Measurements from ENCODE around the gene MRPL10. TPM values are rescaled to one million over a fixed set of nuclear protein-coding genes. Genes with fewer than 3 reads are reported as not detected.

MRPL10 gene
- total and polyA plus RNA-seq, 2 donors from 2014 or later = 38.3 to 52.2 TPM

GRCh38 chr17:47846716-47847340 lies 15.5 kb upstream of the MRPL10 start:
- Histone ChIP-seq H3K4me1 (ENCODE audit: control insufficient read depth in 2 of 3, insufficient read depth in 2 of 3, low read depth in 1 of 3, low read length in 3 of 3) (peaks cover 0 to 17% (median 2%) of the 10 kb centered on the region in 3 donors), H3K4me3 (ENCODE audit: low read length in 3 of 3) (no peak overlapping the region), H3K9ac (ENCODE audit: low read length in 3 of 3) (no peak overlapping the region), H3K27ac (ENCODE audit: low read depth in 2 of 2, low read length in 2 of 2) (no peak overlapping the region), H3K36me3 (ENCODE audit: control insufficient read depth in 2 of 3, insufficient read depth in 3 of 3, low read length in 3 of 3) (no peaks in the 10 kb centered on the region), H3K27me3 (ENCODE audit: control insufficient read depth, insufficient read depth, low read length) (peaks cover 14% of the 10 kb centered on the region), H3K9me3 (ENCODE audit: control insufficient read depth in 2 of 3, insufficient read depth in 1 of 3, low read length in 3 of 3) (no peaks in the 10 kb centered on the region)
- intact Hi-C loops (cut with DNase I) = loop anchor here (5.0 to 10.0 kb wide), 2 partner anchors 40 to 168 kb away; no protein-coding TSS in a partner anchor
- FAIRE-seq (no peak), DNase-seq (no peak)
- TF ChIP-seq CTCF (IDR thresholded peaks at IDR 0.05; ENCODE audit: borderline replicate concordance, extremely low read depth, insufficient read depth) = no peak

GRCh38 chr17:47845716-47846075 lies 14.4 kb upstream of the MRPL10 start:
- intact Hi-C loops (cut with DNase I) = loop anchor here (5.0 to 10.0 kb wide), 2 partner anchors 42 to 169 kb away; no protein-coding TSS in a partner anchor
- no peak overlapping the region for H3K4me3 ChIP-seq (ENCODE audit: low read length in 3 of 3)
- peaks cover 0 to 19% (median 8%) of the 10 kb centered on the region in 3 donors for H3K4me1 ChIP-seq (ENCODE audit: control insufficient read depth in 2 of 3, insufficient read depth in 2 of 3, low read depth in 1 of 3, low read length in 3 of 3)
- H3K27me3 ChIP-seq (ENCODE audit: control insufficient read depth, insufficient read depth, low read length) = peaks cover 12% of the 10 kb centered on the region
- H3K36me3 ChIP-seq (ENCODE audit: control insufficient read depth in 2 of 3, insufficient read depth in 3 of 3, low read length in 3 of 3) = no peaks in the 10 kb centered on the region
- no peak overlapping the region for H3K27ac ChIP-seq (ENCODE audit: low read depth in 2 of 2, low read length in 2 of 2)
- no peaks in the 10 kb centered on the region for H3K9me3 ChIP-seq (ENCODE audit: control insufficient read depth in 2 of 3, insufficient read depth in 1 of 3, low read length in 3 of 3)
- H3K9ac ChIP-seq (ENCODE audit: low read length in 3 of 3) = no peak overlapping the region
- FAIRE-seq (no peak), DNase-seq (no peak)
- TF ChIP-seq CTCF (IDR thresholded peaks at IDR 0.05; ENCODE audit: borderline replicate concordance, extremely low read depth, insufficient read depth) = no peak

GRCh38 chr17:47844814-47845715 lies 13.7 kb upstream of the MRPL10 start:
- Histone ChIP-seq H3K9me3 (ENCODE audit: control insufficient read depth in 2 of 3, insufficient read depth in 1 of 3, low read length in 3 of 3) (no peaks in the 10 kb centered on the region), H3K36me3 (ENCODE audit: control insufficient read depth in 2 of 3, insufficient read depth in 3 of 3, low read length in 3 of 3) (no peaks in the 10 kb centered on the region), H3K4me3 (ENCODE audit: low read length in 3 of 3) (no peak overlapping the region), H3K27me3 (ENCODE audit: control insufficient read depth, insufficient read depth, low read length) (peaks cover 9% of the 10 kb centered on the region), H3K27ac (ENCODE audit: low read depth in 2 of 2, low read length in 2 of 2) (no peak overlapping the region), H3K4me1 (ENCODE audit: control insufficient read depth in 2 of 3, insufficient read depth in 2 of 3, low read depth in 1 of 3, low read length in 3 of 3) (peaks cover 0 to 17% (median 9%) of the 10 kb centered on the region in 3 donors), H3K9ac (ENCODE audit: low read length in 3 of 3) (no peak overlapping the region)
- DNase-seq = peak in 1 of 5 donors; percentile 53
- intact Hi-C loops (cut with DNase I) = loop anchor here (5.0 to 10.0 kb wide), 2 partner anchors 42 to 170 kb away; no protein-coding TSS in a partner anchor
- TF ChIP-seq CTCF (IDR thresholded peaks at IDR 0.05; ENCODE audit: borderline replicate concordance, extremely low read depth, insufficient read depth) = no peak
- no peak for FAIRE-seq
